B cell (primary cell): ENCODE data around the gene CLASP1.

Source experiments
- EZH2 ChIP-seq: IDR thresholded peaks from 2 replicates; pipeline ENCODE4 v1.6.1; 2012; ENCODE audit warnings: borderline replicate concordance, low read depth, mild to moderate bottlenecking, moderate library complexity, low read length; ENCODE audit not compliant: insufficient read depth, poor library complexity, severe bottlenecking
- TF ChIP-seq, protein P1 (sequence below): fragments of 200-600 bp; IDR thresholded peaks from one replicate; pipeline ENCODE4 v1.8.0; 2022; ENCODE audit warnings: antibody characterized with exemption, mild to moderate bottlenecking

DNA sequence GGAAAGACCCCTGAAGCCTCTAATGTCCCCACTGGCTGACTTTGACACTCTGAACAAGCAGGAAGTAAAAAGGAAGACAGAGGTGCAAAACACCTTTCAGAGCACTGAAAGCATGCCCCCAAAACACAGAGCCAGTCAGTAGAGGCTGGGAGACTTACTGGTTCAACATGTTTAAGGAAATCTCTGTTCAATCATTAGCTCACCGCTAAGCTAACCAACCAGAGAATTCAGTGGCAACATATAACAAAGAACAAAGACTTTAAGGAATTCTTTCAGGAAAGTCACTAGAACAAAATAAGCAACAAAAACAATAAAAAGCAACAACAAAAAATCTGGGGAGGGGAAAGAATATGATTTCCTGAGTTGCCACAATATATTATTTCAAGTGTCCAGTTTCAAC lies 142.6 kb downstream of the CLASP1 start:
- TF ChIP-seq, protein P1, sequence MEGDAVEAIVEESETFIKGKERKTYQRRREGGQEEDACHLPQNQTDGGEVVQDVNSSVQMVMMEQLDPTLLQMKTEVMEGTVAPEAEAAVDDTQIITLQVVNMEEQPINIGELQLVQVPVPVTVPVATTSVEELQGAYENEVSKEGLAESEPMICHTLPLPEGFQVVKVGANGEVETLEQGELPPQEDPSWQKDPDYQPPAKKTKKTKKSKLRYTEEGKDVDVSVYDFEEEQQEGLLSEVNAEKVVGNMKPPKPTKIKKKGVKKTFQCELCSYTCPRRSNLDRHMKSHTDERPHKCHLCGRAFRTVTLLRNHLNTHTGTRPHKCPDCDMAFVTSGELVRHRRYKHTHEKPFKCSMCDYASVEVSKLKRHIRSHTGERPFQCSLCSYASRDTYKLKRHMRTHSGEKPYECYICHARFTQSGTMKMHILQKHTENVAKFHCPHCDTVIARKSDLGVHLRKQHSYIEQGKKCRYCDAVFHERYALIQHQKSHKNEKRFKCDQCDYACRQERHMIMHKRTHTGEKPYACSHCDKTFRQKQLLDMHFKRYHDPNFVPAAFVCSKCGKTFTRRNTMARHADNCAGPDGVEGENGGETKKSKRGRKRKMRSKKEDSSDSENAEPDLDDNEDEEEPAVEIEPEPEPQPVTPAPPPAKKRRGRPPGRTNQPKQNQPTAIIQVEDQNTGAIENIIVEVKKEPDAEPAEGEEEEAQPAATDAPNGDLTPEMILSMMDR: no peak
- no peak for TF ChIP-seq EZH2
